Thyroid gland (tissue), 4 donors: Measurements from ENCODE around the gene HYI. TPM values are rescaled to one million over a fixed set of nuclear protein-coding genes. Genes with fewer than 3 reads are reported as not detected.
A peak's percentile ranks its signal among the peaks of the same experiment; 100 is the strongest.

Source experiments
- DNase-seq, 2 donors: peaks; one replicate each; pipeline ENCODE4 v3.0.0-alpha.2; 2019
- H3K27ac ChIP-seq, 3 donors: fragments of 200-600 bp; sonication (generic); 1 replicate in 2 of 3; 2 replicates in 1 of 3; pipeline ENCODE4 v1.5.1; 2016 to 2019; ENCODE audit warnings: mild to moderate bottlenecking in 1 of 3, moderate library complexity in 1 of 3
- H3K27me3 ChIP-seq: fragments of 200-600 bp; sonication (generic); one replicate; pipeline ENCODE4 v1.5.1; 2019
- H3K36me3 ChIP-seq, 2 donors: fragments of 200-600 bp; sonication (generic); one replicate each; pipeline ENCODE4 v1.5.1; 2016 to 2019
- H3K4me1 ChIP-seq, 2 donors: fragments of 200-600 bp; sonication (generic); one replicate each; pipeline ENCODE4 v1.5.1; 2017 to 2019
- H3K4me3 ChIP-seq, 3 donors: fragments of 200-600 bp; sonication (generic); replicated peaks in 1 of 3; 1 replicate in 2 of 3; 2 replicates in 1 of 3; pipeline ENCODE4 v1.5.1; 2016; ENCODE audit warnings: mild to moderate bottlenecking in 1 of 3
- H3K9me3 ChIP-seq: fragments of 200-600 bp; sonication (generic); one replicate; pipeline ENCODE4 v1.5.1; 2017
- CTCF ChIP-seq, 6 experiments: fragments of 200-600 bp in 3 of 6; fragments of 450-650 bp in 3 of 6; sonication (generic) in 3 of 6; IDR thresholded peaks; one replicate each; pipeline ENCODE4 v1.5.1; 2016 to 2019; ENCODE audit warnings: antibody characterized with exemption in 6 of 6, mild to moderate bottlenecking in 2 of 6, inconsistent platforms in 1 of 6, moderate library complexity in 1 of 6
- POLR2A ChIP-seq, 2 donors: fragments of 450-650 bp; IDR thresholded peaks; one replicate each; pipeline ENCODE4 v1.6.1; 2017; ENCODE audit warnings: antibody characterized with exemption in 2 of 2, mild to moderate bottlenecking in 2 of 2, moderate library complexity in 1 of 2
- whole genome bisulfite sequencing, 2 donors: methylation state at CpG; one replicate each; pipeline ENCODE4 v1.1.5; 2017; 5-methylcytosine and 5-hydroxymethylcytosine counted together
- intact Hi-C: fragments of 100-400 bp; cut with DNase I; formaldehyde crosslinking; loops from one replicate; pipeline ENCODE4 v1.15.1; 2023
- total RNA-seq, 4 donors: library from RNA; depleted of rRNA; stranded (reverse); fragments of >200 nt; gene quantifications; one replicate each; pipeline ENCODE4 v1.2.3, GENCODE V29; 2016

Gene HYI
- total RNA-seq, 4 donors from 2014 or later, result 50.6 to 92.9 (median 65.6) TPM

DNA sequence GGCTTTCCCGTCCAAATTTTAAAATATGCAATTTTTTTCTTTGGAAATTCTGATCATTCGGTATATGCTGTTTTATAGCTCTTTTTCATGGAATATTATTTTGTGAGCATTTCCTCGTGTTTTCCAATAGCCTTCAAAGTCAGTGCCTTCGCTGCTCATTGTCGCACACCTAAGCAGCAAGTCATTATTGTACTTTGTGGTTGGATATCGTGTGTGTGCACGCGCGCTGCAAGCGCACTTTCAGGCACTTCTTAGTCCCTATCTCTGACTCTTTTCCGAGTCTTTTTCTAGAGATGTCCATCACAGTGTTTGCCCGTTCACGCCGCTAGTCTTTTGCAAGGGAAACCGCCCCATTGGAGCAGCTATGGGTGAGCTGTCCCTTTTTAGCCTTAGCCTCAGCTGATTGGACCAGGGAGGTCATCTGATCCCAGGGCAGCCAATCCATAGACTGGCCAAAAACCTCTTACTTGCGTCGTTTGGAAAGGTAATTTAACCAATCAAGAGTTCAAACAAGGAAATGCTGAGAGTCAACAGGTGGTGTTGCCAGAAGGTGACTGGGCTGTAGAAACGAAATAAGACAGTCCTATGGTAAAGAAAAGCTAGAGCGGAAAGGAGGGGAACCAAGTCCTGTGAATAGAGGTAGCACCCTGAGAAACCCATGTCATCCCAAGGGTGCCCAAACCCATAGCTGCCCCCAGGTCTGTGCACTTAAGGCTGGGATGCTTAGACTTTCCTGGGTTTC lies 710 bp upstream of the HYI start:
- no peaks in the 10 kb centered on the region for H3K9me3 ChIP-seq
- peak; percentile 78 to 83 for DNase-seq
- H3K4me3 ChIP-seq, result peak overlapping the region in 2 of 3 donors; percentile 42 to 65
- no peaks in the 10 kb centered on the region for H3K27me3 ChIP-seq
- H3K27ac ChIP-seq, result peak overlapping the region; percentile 90 to 97 (median 97)
- H3K36me3 ChIP-seq, result peaks cover 18 to 20% of the 10 kb centered on the region in 2 donors
- TF ChIP-seq CTCF (IDR thresholded peaks at IDR 0.05) (peak in 3 of 6 experiments; percentile 27 to 35 (median 34)), POLR2A (IDR thresholded peaks at IDR 0.05) (peak in 1 of 2 donors; percentile 67)
- intact Hi-C loops, result no loop called here
- 11 to 12% methylated on average over 19 of the region's 19 CpGs for WGBS, 2 donors
- peaks cover 0 to 7% of the 10 kb centered on the region in 2 donors for H3K4me1 ChIP-seq

DNA sequence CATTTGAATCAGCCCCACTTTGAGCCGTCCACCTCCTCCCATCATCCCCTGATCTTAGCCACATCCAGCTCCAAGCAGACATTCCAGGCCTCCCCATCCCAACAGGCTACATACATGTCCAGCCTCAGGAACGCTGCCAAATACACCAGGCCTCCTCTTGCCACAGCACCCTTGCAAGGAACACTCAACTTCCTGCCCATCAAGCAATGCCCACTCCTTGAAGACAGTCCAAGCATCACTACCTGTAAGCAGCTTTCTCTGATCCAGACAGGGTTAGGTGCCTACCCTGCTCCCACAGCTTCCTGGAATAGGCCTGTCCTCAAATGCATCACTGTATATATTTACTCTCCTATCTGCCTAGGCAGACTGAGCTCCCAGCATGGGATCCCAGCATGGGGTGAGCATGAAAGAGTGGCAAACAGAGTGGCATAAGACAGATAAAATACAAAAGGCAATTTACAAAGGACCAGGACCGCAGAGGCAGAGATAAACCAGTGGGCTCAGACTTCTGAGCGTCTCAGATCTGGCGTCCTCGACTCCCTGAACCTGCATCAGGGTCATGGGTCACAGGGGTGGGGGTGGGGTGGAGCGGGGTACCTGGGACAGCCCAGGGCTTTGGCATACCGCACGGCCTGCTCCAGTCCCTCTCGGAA lies 816 bp downstream of the HYI start:
- no peaks in the 10 kb centered on the region for H3K27me3 ChIP-seq
- DNase-seq, result peak; percentile 55 to 58
- H3K36me3 ChIP-seq, result peaks cover 33% of the 10 kb centered on the region in 2 donors
- peaks cover 0 to 7% of the 10 kb centered on the region in 2 donors for H3K4me1 ChIP-seq
- 31 to 54% methylated on average over 6 to 10 of the region's 10 CpGs for WGBS, 2 donors
- TF ChIP-seq CTCF (IDR thresholded peaks at IDR 0.05) (no peak), POLR2A (IDR thresholded peaks at IDR 0.05) (peak in 1 of 2 donors; percentile 24)
- intact Hi-C loops, result no loop called here
- peak overlapping the region; percentile 90 to 97 (median 97) for H3K27ac ChIP-seq
- no peaks in the 10 kb centered on the region for H3K9me3 ChIP-seq
- H3K4me3 ChIP-seq, result peak overlapping the region in 1 of 3 donors; percentile 65

DNA sequence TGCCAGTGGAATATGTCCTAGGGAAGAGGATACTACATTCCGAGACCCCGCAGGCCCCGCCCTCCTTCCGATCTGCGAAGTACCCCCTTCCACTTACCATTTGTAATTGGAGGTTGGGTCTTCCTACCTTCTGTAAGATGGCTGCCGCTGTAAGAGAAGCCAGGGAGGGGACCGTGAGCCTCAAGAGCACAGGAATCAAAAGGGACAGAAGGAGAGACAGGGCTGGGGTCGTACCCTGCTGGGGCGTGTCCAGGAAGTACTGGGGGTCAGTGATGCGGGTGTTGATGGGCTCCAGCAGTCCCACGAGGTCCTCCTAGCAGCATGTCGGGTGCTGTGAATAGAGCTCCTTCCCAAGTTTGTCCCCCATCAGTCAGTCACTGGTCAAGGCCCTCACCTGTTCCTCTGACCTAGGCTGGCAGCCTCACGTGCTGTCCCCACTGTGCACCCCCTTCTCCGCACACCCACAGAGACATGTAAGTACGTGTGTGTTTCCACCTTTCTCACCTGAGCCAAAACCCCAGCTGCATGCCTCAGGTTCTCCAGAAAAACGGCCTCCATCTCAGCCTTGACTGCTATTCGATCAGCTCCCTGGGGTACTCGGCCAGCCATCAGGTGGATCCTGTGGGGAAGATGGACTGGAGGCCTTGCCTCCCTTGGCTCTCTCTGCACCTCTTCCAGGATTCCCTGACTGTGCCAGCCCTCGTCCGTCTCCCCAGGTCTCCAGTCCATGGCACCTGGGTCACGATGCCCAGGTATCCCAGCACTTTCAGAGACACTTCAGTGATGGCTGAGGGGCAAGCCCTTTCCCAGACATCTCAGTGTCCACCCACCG lies 1.8 kb downstream of the HYI start:
- no peak for DNase-seq
- Histone ChIP-seq H3K9me3 (no peaks in the 10 kb centered on the region), H3K4me1 (peaks cover 0 to 7% of the 10 kb centered on the region in 2 donors), H3K27me3 (no peaks in the 10 kb centered on the region), H3K36me3 (peaks cover 43% of the 10 kb centered on the region in 2 donors), H3K4me3 (no peak overlapping the region), H3K27ac (no peak overlapping the region)
- 93% methylated on average over 18 to 22 of the region's 22 CpGs for WGBS, 2 donors
- intact Hi-C loops, result no loop called here
- TF ChIP-seq POLR2A (IDR thresholded peaks at IDR 0.05) (peak in 1 of 2 donors; percentile 3), CTCF (IDR thresholded peaks at IDR 0.05) (no peak)

DNA sequence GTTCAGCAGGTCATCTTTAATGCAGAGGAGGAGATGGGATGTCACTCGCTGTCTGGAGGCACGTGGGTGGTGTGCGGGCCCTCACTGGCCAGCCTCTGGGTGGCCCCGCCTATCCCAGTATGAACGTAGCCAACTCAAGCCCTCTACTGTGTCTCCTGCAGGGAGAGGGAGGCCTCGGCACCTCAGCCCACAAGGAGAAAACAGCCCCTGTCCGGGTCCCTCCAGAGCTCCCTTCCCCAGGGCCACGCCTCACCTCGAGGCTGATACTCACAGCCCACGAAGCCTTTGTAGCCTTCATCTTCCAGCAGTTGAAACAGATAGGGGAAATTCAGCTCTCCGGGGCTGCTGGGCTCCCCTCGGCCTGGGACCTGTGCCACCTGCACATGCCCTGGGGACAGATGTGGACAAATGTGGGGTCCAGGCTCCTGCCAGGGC lies 2.6 kb downstream of the HYI start:
- WGBS, 2 donors, result 90% methylated on average over 9 to 12 of the region's 12 CpGs
- no peaks in the 10 kb centered on the region for H3K9me3 ChIP-seq
- no peak for DNase-seq
- H3K4me1 ChIP-seq, result peaks cover 0 to 7% of the 10 kb centered on the region in 2 donors
- no peak for TF ChIP-seq CTCF (IDR thresholded peaks at IDR 0.05)
- no peak for TF ChIP-seq POLR2A (IDR thresholded peaks at IDR 0.05)
- H3K27ac ChIP-seq, result no peak overlapping the region
- intact Hi-C loops, result no loop called here
- peaks cover 51% of the 10 kb centered on the region in 2 donors for H3K36me3 ChIP-seq
- no peak overlapping the region for H3K4me3 ChIP-seq
- no peaks in the 10 kb centered on the region for H3K27me3 ChIP-seq
